ENCODE results near the gene TNFRSF1A.

TNFRSF1A gene

DNA sequence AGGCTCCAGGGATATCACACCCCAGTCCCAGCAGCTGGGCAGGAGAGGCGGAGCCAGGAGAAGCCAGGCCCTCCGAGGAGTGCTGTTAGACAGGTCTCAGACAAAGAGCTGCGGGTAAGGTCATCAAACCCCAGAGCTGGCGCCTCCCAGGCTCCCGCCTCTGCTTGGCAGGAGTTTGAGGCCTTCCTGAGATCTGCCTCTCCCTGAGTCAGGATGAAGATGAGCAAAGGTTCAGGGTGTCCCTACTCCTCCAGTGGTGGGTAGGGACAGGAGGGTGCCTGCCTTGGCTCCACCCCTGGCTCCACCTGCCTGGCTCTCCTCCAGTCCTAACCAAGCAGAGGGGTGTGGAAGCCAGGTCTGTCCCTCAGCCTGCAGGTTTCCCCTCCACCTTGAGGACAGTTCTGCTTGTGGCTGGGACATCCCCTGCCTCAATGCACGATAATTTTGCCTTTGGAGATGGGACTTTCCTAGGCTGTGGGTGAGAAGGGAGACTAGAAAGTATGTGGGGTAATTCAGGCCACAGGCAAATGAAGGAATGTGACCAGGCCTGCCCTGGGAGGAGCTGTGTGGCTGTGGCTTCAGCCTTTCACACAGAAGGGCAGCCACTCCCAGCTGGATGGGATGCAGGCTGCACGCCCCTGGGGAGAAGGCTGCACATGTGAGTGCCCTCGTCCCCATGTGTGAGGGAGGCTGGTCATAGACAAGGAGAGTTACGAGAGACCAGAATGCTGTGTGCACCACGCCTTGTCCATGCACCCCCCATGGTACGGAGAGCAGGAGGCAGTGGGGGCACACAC lies 29.1 kb downstream of the TNFRSF1A start:
- H2AK5ac ChIP-seq (ENCODE audit: low read length) = no peak overlapping the region
- peak; percentile 87 for DNase-seq
- H3K36me3 ChIP-seq (ENCODE audit: control insufficient read depth, insufficient read depth, low read length) = no peaks in the 10 kb centered on the region
- H2BK5ac ChIP-seq (ENCODE audit: low read length) = no peak overlapping the region
- H3K9ac ChIP-seq (ENCODE audit: low read length) = peak overlapping the region; percentile 30
- no peaks in the 10 kb centered on the region for H3K79me2 ChIP-seq (ENCODE audit: control insufficient read depth, insufficient read depth, low read length)
- H3K23ac ChIP-seq (ENCODE audit: low read length) = no peak overlapping the region
- no peak overlapping the region for H4K8ac ChIP-seq (ENCODE audit: low read depth, low read length)
- H3K27ac ChIP-seq (ENCODE audit: low read depth, low read length) = no peak overlapping the region
- H2BK15ac ChIP-seq (replicated peaks; ENCODE audit: low read depth) = no peak overlapping the region
- no peaks in the 10 kb centered on the region for H3K79me1 ChIP-seq (ENCODE audit: low read length)
- no peak overlapping the region for H4K5ac ChIP-seq (ENCODE audit: low read length)
- no peak overlapping the region for H3K18ac ChIP-seq (ENCODE audit: low read length)
- H3K4me1 ChIP-seq (ENCODE audit: control insufficient read depth, low read depth, low read length) = peaks cover 9% of the 10 kb centered on the region
- no CpG with 5 or more reads among the region's 11 CpGs for WGBS (ENCODE audit: extremely low coverage, insufficient coverage, low lambda C conversion rate)
- H3K56ac ChIP-seq (ENCODE audit: low read length) = peak overlapping the region; percentile 73
- no peak overlapping the region for H2BK120ac ChIP-seq (ENCODE audit: low read depth, low read length)
- no peak overlapping the region for H3K4me2 ChIP-seq (ENCODE audit: low read length)
- H3K27me3 ChIP-seq (ENCODE audit: insufficient read depth, low read length, poor library complexity) = no peaks in the 10 kb centered on the region
- H3K4me3 ChIP-seq (ENCODE audit: low read length) = no peak overlapping the region
- no peak overlapping the region for H3K4ac ChIP-seq (ENCODE audit: low read depth, low read length)

DNA sequence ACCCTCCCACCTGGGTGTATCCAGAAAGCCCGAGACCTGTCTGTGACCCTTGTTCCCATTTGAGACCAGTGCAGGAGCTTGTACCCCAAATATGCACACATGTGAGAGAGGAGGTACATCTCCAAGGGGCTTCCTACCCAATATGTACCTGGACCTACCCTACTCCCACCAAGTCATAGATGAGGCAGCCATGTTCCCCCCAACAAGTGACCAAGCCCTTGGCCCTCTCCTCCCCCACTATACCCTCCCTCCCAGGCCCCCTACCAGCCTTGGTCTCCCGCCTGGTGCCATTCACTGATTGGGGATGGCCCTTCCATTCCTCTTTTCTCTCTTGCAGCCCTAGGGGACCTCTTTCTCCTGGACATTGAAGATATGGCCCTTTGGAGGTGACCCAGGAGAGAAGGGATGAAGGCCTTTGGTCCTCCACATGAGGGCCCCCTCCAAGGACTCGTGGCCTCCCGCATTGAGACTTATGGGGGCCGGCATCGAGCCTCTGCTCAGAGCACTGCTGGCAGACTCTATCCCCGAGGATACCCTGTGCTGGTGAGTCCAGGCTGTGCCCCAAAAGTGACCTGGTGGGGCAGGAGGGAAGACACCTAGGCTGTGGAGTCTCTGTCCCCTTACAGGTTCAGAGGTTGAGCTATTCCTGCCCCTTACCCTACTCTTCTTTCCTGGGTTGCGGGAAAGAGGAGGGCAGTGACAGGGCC lies 29.9 kb downstream of the TNFRSF1A start:
- Histone ChIP-seq H3K4ac (ENCODE audit: low read depth, low read length) (no peak overlapping the region), H3K4me1 (ENCODE audit: control insufficient read depth, low read depth, low read length) (peaks cover 7% of the 10 kb centered on the region), H3K79me2 (ENCODE audit: control insufficient read depth, insufficient read depth, low read length) (no peaks in the 10 kb centered on the region), H3K9ac (ENCODE audit: low read length) (no peak overlapping the region), H3K79me1 (ENCODE audit: low read length) (no peaks in the 10 kb centered on the region), H3K27ac (ENCODE audit: low read depth, low read length) (no peak overlapping the region), H4K8ac (ENCODE audit: low read depth, low read length) (no peak overlapping the region), H3K4me3 (ENCODE audit: low read length) (no peak overlapping the region), H2AK5ac (ENCODE audit: low read length) (no peak overlapping the region), H3K27me3 (ENCODE audit: insufficient read depth, low read length, poor library complexity) (no peaks in the 10 kb centered on the region), H3K4me2 (ENCODE audit: low read length) (no peak overlapping the region), H3K23ac (ENCODE audit: low read length) (no peak overlapping the region), H2BK120ac (ENCODE audit: low read depth, low read length) (no peak overlapping the region), H3K36me3 (ENCODE audit: control insufficient read depth, insufficient read depth, low read length) (no peaks in the 10 kb centered on the region), H4K5ac (ENCODE audit: low read length) (no peak overlapping the region), H3K56ac (ENCODE audit: low read length) (peak overlapping the region; percentile 36), H2BK15ac (replicated peaks; ENCODE audit: low read depth) (no peak overlapping the region), H3K18ac (ENCODE audit: low read length) (peak overlapping the region; percentile 18), H2BK5ac (ENCODE audit: low read length) (no peak overlapping the region)
- DNase-seq = no peak
- WGBS (ENCODE audit: extremely low coverage, insufficient coverage, low lambda C conversion rate) = no CpG with 5 or more reads among the region's 8 CpGs

DNA sequence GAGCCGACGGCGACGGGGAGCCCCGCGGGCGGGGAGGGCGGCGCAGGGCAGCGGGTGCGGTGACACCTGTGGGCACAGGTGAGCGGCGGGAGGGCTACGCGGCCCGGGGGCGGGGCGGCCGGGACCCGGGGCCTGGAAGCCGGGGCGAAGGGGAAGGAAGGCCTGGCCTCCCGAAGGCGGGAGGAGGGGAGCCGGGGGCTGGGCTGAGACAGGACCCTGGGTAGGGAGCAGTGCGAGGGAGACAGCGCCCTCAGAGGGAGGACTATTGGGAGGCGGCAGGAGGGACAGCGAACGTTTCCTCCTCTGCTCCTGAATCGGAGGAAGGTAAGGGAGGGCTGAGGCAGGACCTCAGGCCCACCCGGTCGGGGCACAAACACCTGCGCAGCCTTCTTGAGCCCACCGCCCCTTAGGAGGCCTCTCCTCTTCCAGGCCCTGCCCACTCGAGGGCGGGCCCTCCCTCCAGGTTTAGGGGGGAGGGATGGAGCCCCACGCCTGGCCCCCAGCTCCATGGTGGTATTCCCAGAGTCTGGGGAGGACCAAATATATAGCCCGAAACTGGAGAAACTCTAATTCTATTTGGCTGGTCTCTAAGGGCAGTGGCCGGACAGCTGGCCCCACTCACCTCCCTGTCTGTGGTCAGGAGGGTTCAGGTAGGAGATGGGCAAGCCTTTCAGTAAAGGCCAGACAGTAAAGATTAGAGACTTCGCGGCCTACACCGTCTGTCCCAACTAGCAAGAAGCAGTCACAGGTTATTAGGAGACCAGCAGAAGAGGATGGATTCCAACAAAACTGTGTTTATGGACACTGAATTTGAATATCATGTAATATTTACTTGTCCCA lies 30.9 kb downstream of the TNFRSF1A start:
- H3K18ac ChIP-seq (ENCODE audit: low read length) = peak overlapping the region; percentile 85
- no peak overlapping the region for H2BK5ac ChIP-seq (ENCODE audit: low read length)
- H3K27me3 ChIP-seq (ENCODE audit: insufficient read depth, low read length, poor library complexity) = no peaks in the 10 kb centered on the region
- no peak overlapping the region for H3K27ac ChIP-seq (ENCODE audit: low read depth, low read length)
- no peaks in the 10 kb centered on the region for H3K79me1 ChIP-seq (ENCODE audit: low read length)
- H3K9ac ChIP-seq (ENCODE audit: low read length) = peak overlapping the region; percentile 57
- no peaks in the 10 kb centered on the region for H3K79me2 ChIP-seq (ENCODE audit: control insufficient read depth, insufficient read depth, low read length)
- peak overlapping the region; percentile 17 for H3K4ac ChIP-seq (ENCODE audit: low read depth, low read length)
- peak overlapping the region; percentile 90 for H3K56ac ChIP-seq (ENCODE audit: low read length)
- H4K5ac ChIP-seq (ENCODE audit: low read length) = no peak overlapping the region
- peak; percentile 75 for DNase-seq
- peak overlapping the region; percentile 49 for H3K4me2 ChIP-seq (ENCODE audit: low read length)
- WGBS (ENCODE audit: extremely low coverage, insufficient coverage, low lambda C conversion rate) = no CpG with 5 or more reads among the region's 43 CpGs
- no peak overlapping the region for H3K23ac ChIP-seq (ENCODE audit: low read length)
- H3K4me3 ChIP-seq (ENCODE audit: low read length) = peak overlapping the region; percentile 46
- no peaks in the 10 kb centered on the region for H3K36me3 ChIP-seq (ENCODE audit: control insufficient read depth, insufficient read depth, low read length)
- H3K4me1 ChIP-seq (ENCODE audit: control insufficient read depth, low read depth, low read length) = peaks cover 11% of the 10 kb centered on the region
- H2BK120ac ChIP-seq (ENCODE audit: low read depth, low read length) = peak overlapping the region; percentile 29
- H2AK5ac ChIP-seq (ENCODE audit: low read length) = no peak overlapping the region
- H4K8ac ChIP-seq (ENCODE audit: low read depth, low read length) = no peak overlapping the region
- H2BK15ac ChIP-seq (replicated peaks; ENCODE audit: low read depth) = no peak overlapping the region

DNA sequence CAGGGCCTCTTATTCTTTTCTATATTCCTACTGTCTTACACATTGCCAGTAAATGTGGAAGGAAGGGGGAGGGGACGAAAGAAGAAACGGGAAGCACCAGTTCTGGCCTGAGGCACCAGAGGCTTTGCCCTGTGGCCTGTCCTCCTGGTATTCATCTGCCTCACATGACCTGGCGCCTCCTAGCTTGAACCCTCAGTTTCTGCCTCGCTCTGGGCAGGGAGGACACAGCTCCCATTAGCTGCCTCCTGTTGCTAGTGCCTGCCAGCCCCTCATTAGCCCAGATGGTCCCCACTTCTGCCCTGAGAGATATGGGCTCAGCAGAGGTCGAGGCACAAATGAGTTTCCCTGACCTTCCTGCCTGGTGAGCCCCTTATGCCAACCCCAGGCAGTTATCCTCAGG lies 34.3 kb downstream of the TNFRSF1A start:
- no peak for DNase-seq
- Histone ChIP-seq H2BK15ac (replicated peaks; ENCODE audit: low read depth) (no peak overlapping the region), H3K79me2 (ENCODE audit: control insufficient read depth, insufficient read depth, low read length) (no peaks in the 10 kb centered on the region), H3K4me2 (ENCODE audit: low read length) (no peak overlapping the region), H3K36me3 (ENCODE audit: control insufficient read depth, insufficient read depth, low read length) (no peaks in the 10 kb centered on the region), H3K9ac (ENCODE audit: low read length) (no peak overlapping the region), H2BK5ac (ENCODE audit: low read length) (no peak overlapping the region), H4K5ac (ENCODE audit: low read length) (no peak overlapping the region), H3K4ac (ENCODE audit: low read depth, low read length) (no peak overlapping the region), H3K18ac (ENCODE audit: low read length) (no peak overlapping the region), H3K4me1 (ENCODE audit: control insufficient read depth, low read depth, low read length) (peaks cover 8% of the 10 kb centered on the region), H3K56ac (ENCODE audit: low read length) (no peak overlapping the region), H3K27me3 (ENCODE audit: insufficient read depth, low read length, poor library complexity) (no peaks in the 10 kb centered on the region), H2BK120ac (ENCODE audit: low read depth, low read length) (no peak overlapping the region), H4K8ac (ENCODE audit: low read depth, low read length) (no peak overlapping the region), H2AK5ac (ENCODE audit: low read length) (no peak overlapping the region), H3K27ac (ENCODE audit: low read depth, low read length) (no peak overlapping the region), H3K23ac (ENCODE audit: low read length) (no peak overlapping the region), H3K4me3 (ENCODE audit: low read length) (no peak overlapping the region), H3K79me1 (ENCODE audit: low read length) (no peaks in the 10 kb centered on the region)
- no CpG with 5 or more reads among the region's 5 CpGs for WGBS (ENCODE audit: extremely low coverage, insufficient coverage, low lambda C conversion rate)

DNA sequence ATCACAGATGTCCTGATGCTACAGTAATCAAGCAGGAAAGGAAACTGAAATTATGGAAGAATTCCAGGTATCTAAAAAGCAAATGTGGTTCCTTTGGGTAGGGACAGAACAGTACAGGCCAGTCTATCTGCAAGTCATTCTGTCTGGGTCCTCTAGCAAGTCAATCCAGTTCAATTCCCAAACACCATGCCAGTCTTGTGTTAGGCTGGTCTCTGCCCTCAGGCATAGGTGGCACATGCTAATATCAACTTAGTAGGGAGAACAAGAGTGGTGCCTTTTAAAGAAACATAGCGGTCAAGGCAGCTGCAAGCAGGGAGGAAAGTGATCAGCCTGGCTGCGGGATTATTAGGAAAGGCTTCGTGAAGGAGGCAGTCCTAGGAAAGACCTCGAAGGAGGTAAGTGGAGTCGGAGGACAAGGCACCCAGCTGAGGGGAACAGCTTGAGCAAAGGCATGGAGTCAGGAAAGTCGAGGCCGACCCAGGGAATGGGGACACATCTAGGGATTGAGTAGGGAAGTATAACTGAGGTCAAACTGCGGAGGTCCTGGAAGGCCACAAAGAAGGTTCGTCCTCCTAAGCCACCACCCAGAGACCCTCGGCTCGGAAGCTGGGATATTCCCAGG lies 35.2 kb downstream of the TNFRSF1A start:
- no peaks in the 10 kb centered on the region for H3K79me1 ChIP-seq (ENCODE audit: low read length)
- H3K23ac ChIP-seq (ENCODE audit: low read length) = no peak overlapping the region
- H3K56ac ChIP-seq (ENCODE audit: low read length) = peak overlapping the region; percentile 44
- no peak overlapping the region for H3K27ac ChIP-seq (ENCODE audit: low read depth, low read length)
- peak overlapping the region; percentile 74 for H2AK5ac ChIP-seq (ENCODE audit: low read length)
- H3K4ac ChIP-seq (ENCODE audit: low read depth, low read length) = no peak overlapping the region
- no peak overlapping the region for H2BK120ac ChIP-seq (ENCODE audit: low read depth, low read length)
- H3K27me3 ChIP-seq (ENCODE audit: insufficient read depth, low read length, poor library complexity) = no peaks in the 10 kb centered on the region
- no peak for DNase-seq
- no peaks in the 10 kb centered on the region for H3K79me2 ChIP-seq (ENCODE audit: control insufficient read depth, insufficient read depth, low read length)
- no peak overlapping the region for H4K5ac ChIP-seq (ENCODE audit: low read length)
- H2BK15ac ChIP-seq (replicated peaks; ENCODE audit: low read depth) = no peak overlapping the region
- no peaks in the 10 kb centered on the region for H3K36me3 ChIP-seq (ENCODE audit: control insufficient read depth, insufficient read depth, low read length)
- no peak overlapping the region for H3K9ac ChIP-seq (ENCODE audit: low read length)
- no peak overlapping the region for H3K4me2 ChIP-seq (ENCODE audit: low read length)
- H3K18ac ChIP-seq (ENCODE audit: low read length) = no peak overlapping the region
- peaks cover 8% of the 10 kb centered on the region for H3K4me1 ChIP-seq (ENCODE audit: control insufficient read depth, low read depth, low read length)
- WGBS (ENCODE audit: extremely low coverage, insufficient coverage, low lambda C conversion rate) = no CpG with 5 or more reads among the region's 11 CpGs
- H2BK5ac ChIP-seq (ENCODE audit: low read length) = no peak overlapping the region
- H3K4me3 ChIP-seq (ENCODE audit: low read length) = no peak overlapping the region
- H4K8ac ChIP-seq (ENCODE audit: low read depth, low read length) = no peak overlapping the region
